Activated naive CD8-positive, alpha-beta T cell treated with anti-CD3 and anti-CD28 coated beads, Interleukin-2, amount 50 U/mL, for 24 hours (primary cell): ENCODE results near the gene SCO1.

ENCODE experiments used
- ATAC-seq: fragments of 150-1000 bp; cut with Tn5 transposase; one replicate; pipeline ENCODE4 v1.10.0; 2021
- DNase-seq: peaks from one replicate; pipeline ENCODE4 v3.0.0; 2021
- H3K27ac Mint-ChIP-seq: one replicate; pipeline ENCODE4 v1.8.0; 2021; ENCODE audit warnings: mild to moderate bottlenecking, mixed read lengths
- H3K27me3 Mint-ChIP-seq: one replicate; pipeline ENCODE4 v1.8.0; 2021; ENCODE audit warnings: mixed read lengths
- H3K36me3 Mint-ChIP-seq: one replicate; pipeline ENCODE4 v1.8.0; 2021; ENCODE audit warnings: low read depth, mixed read lengths
- H3K4me1 Mint-ChIP-seq: one replicate; pipeline ENCODE4 v1.8.0; 2021; ENCODE audit warnings: mixed read lengths
- H3K4me3 Mint-ChIP-seq: one replicate; pipeline ENCODE4 v1.8.0; 2021; ENCODE audit warnings: mild to moderate bottlenecking, moderate library complexity, mixed read lengths
- H3K9me3 Mint-ChIP-seq: one replicate; pipeline ENCODE4 v1.8.0; 2021; ENCODE audit warnings: mixed read lengths

SCO1 gene

DNA sequence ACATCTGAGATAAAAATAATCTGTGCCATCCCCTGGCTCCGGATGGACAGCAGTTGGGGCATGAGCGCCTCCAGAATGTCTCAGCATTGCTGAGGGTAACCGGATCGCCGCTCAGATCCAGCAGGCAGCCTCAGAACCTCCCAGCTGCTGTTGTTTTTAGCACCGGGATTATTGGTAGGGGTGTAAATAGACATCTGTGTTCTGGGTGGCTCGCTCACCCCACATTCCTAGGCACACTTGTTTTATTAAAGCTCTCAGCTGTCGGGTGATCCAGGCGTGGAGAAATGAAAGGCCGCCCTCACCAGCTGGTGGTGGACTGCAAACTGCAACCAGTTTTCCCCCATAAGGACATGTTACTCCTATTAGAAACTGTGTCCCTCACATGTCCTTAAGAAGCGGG lies 72.4 kb downstream of the SCO1 start:
- Mint-ChIP-seq H3K27me3 (peaks cover 2% of the 10 kb centered on the region), H3K9me3 (no peaks in the 10 kb centered on the region), H3K36me3 (peaks cover 11% of the 10 kb centered on the region), H3K27ac (no peak overlapping the region), H3K4me3 (no peak overlapping the region), H3K4me1 (no peaks in the 10 kb centered on the region)
- ATAC-seq = no peak
- no peak for DNase-seq

DNA sequence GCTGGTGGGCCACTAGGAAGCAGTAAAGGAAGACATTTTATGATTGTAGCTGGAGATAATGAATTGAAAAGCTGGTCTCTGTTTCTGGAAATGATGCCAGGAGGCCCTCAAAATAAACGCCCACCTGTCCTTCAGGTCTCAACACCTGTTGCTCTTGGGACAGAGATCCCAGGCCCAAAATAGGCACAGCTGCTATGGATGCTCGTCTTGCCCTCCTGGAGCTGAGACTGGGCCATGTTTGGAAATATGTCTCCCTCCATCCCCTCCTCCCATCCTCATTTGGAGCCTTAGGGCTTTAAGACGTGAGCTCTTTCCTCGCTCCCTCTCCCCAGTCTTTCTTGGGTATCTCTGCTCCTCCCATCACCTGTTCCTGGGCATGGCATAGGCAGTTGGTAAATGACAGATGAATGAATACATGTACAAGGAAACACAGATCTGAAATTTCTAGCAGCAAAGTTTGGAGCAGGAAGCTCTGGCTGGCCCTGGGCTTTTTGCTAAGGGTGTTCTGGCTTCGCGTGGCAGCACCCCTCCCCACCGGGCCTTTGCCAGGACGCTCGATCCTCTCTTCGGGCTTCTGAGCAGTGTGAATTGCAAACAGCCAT lies 73.5 kb downstream of the SCO1 start:
- ATAC-seq (no peak), DNase-seq (no peak)
- Mint-ChIP-seq H3K27ac (no peak overlapping the region), H3K4me1 (no peaks in the 10 kb centered on the region), H3K27me3 (peaks cover 2% of the 10 kb centered on the region), H3K4me3 (no peak overlapping the region), H3K36me3 (peaks cover 3% of the 10 kb centered on the region), H3K9me3 (no peaks in the 10 kb centered on the region)

DNA sequence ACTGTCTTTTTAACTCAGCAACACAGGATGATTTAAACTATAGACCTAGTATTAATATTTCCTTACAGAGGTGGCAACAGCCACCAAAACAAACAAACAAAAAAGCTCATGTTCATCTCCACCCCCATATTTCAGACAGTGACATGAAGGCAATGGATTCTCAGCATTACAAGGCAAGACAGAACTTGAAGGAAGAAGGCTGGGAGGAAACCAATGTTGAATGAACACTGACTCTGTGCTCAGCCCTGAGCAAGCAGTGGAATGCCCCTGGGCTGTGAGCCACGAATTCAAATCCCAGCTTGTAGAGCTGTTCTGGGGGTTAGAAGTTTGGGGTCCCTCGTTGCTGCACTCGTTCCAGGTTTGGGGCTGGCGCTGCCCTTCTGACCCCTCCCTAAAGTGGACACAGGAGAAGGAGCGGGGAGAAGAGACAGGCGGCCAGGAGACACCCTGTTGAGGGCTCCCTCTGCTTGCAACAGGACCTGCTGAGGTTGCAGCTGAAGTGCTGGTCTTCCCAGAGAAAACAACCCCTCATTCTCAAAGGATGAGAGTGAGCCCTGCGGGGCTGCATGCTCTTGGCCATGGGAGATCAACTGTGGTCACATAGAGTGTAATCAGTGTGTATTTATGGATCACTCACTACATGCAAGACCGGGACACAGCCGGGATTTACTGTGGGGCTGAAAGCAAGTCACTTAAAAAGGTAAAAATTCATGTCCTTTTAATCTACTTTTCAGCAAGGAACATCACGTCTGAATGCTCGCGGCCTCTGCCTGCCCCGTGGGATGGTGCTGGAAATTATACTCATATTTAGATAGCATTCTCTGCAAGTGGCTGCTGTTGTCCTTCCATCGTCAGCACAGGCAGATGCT lies 74.5 kb downstream of the SCO1 start:
- ATAC-seq (no peak), DNase-seq (no peak)
- Mint-ChIP-seq H3K9me3 (no peaks in the 10 kb centered on the region), H3K27me3 (peaks cover 2% of the 10 kb centered on the region), H3K4me3 (no peak overlapping the region), H3K27ac (no peak overlapping the region), H3K4me1 (peaks cover 1% of the 10 kb centered on the region), H3K36me3 (no peaks in the 10 kb centered on the region)
